Gastroesophageal sphincter (tissue), 3 donors: ENCODE measurements around the gene ATP10D.

Experiments used
- POLR2A ChIP-seq, 2 donors: fragments of 450-650 bp; IDR thresholded peaks; one replicate each; pipeline ENCODE4 v1.6.1; 2017; ENCODE audit warnings: antibody characterized with exemption in 2 of 2, mild to moderate bottlenecking in 2 of 2, moderate library complexity in 1 of 2
- TF ChIP-seq, protein P1 (sequence below), 4 experiments: fragments of 200-600 bp in 2 of 4; fragments of 450-650 bp in 2 of 4; sonication (generic) in 1 of 4; IDR thresholded peaks; one replicate each; pipeline ENCODE4 v1.5.1; 2017 to 2019; ENCODE audit warnings: antibody characterized with exemption in 4 of 4, mild to moderate bottlenecking in 2 of 4, moderate library complexity in 2 of 4

GRCh38 chr4:47465004-47465403 lies 20.1 kb upstream of the ATP10D start:
- TF ChIP-seq POLR2A (IDR thresholded peaks at IDR 0.05), result no peak
- TF ChIP-seq, protein P1, sequence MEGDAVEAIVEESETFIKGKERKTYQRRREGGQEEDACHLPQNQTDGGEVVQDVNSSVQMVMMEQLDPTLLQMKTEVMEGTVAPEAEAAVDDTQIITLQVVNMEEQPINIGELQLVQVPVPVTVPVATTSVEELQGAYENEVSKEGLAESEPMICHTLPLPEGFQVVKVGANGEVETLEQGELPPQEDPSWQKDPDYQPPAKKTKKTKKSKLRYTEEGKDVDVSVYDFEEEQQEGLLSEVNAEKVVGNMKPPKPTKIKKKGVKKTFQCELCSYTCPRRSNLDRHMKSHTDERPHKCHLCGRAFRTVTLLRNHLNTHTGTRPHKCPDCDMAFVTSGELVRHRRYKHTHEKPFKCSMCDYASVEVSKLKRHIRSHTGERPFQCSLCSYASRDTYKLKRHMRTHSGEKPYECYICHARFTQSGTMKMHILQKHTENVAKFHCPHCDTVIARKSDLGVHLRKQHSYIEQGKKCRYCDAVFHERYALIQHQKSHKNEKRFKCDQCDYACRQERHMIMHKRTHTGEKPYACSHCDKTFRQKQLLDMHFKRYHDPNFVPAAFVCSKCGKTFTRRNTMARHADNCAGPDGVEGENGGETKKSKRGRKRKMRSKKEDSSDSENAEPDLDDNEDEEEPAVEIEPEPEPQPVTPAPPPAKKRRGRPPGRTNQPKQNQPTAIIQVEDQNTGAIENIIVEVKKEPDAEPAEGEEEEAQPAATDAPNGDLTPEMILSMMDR (IDR thresholded peaks at IDR 0.05), result no peak
